Measurements from ENCODE around the gene ELK3.

DNA sequence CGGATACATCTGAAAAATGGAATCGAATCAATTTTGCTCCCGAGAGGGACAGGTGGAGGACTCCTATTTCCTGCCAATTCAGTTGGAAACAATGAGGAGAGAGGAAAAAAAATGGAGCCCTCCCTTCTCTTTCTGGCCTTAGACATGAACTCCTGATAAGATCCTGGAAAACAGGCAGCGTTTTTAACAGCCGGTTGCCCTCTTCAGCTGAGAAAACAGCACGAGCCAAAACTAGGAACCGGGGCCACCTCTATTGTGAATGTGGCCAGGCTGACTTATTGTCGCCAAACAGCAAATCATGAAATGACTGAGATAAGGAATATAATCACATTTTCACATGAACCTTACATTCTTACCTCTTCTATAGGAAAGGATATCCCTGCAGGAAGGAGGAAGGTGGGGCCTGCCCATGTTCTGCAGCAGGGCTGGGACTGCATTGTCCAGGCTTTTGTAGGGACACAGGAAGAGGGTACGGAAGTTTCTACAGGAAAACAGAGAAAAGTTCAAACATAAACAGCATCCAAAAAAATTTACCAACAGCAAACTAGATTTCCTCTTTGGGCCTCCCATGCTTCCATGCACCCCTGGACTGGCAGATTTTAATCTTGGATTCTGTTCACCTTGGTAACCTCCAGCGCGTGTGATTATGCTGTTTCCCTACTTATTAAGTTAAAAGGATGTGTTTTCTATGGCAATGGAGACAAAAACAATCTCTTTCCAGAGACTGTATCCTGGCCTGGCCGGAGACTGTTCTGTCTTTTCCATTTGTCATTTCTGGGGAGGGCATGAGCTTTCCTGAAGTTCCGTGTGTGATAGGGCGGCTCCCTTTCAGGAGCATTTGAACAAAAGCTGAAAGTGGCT is 29.0 kb upstream of the ELK3 start:
- TF ChIP-seq, protein P1, sequence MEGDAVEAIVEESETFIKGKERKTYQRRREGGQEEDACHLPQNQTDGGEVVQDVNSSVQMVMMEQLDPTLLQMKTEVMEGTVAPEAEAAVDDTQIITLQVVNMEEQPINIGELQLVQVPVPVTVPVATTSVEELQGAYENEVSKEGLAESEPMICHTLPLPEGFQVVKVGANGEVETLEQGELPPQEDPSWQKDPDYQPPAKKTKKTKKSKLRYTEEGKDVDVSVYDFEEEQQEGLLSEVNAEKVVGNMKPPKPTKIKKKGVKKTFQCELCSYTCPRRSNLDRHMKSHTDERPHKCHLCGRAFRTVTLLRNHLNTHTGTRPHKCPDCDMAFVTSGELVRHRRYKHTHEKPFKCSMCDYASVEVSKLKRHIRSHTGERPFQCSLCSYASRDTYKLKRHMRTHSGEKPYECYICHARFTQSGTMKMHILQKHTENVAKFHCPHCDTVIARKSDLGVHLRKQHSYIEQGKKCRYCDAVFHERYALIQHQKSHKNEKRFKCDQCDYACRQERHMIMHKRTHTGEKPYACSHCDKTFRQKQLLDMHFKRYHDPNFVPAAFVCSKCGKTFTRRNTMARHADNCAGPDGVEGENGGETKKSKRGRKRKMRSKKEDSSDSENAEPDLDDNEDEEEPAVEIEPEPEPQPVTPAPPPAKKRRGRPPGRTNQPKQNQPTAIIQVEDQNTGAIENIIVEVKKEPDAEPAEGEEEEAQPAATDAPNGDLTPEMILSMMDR (IDR thresholded peaks at IDR 0.05) = no peak
- TF ChIP-seq POLR2A (IDR thresholded peaks at IDR 0.05) = no peak

Data from adrenal gland (tissue), 5 donors.